ENCODE measurements around the gene PLD4. TPM values are rescaled to one million over a fixed set of nuclear protein-coding genes. Genes with fewer than 3 reads are reported as not detected.

Gene PLD4
- polyA plus RNA-seq, 1 experiment = 0.01 TPM

GRCh38 chr14:104973135-104973384 lies 48.4 kb downstream of the PLD4 start:
- ChIA-PET CTCF (interaction anchor here (1.6 to 6.2 kb wide), 4 partner anchors 11 to 117 kb away, joined by 3 to 127 read pairs (median 8); no protein-coding TSS in a partner anchor), POLR2A (interaction anchor here (1.1 to 1.3 kb wide), 2 partner anchors 12 to 35 kb away, joined by 3 to 14 read pairs; partner anchors contain the start of gene CLBA1)
- no peak for TF ChIP-seq CTCF (IDR thresholded peaks at IDR 0.05; ENCODE audit: low read depth, low read length)

DNA sequence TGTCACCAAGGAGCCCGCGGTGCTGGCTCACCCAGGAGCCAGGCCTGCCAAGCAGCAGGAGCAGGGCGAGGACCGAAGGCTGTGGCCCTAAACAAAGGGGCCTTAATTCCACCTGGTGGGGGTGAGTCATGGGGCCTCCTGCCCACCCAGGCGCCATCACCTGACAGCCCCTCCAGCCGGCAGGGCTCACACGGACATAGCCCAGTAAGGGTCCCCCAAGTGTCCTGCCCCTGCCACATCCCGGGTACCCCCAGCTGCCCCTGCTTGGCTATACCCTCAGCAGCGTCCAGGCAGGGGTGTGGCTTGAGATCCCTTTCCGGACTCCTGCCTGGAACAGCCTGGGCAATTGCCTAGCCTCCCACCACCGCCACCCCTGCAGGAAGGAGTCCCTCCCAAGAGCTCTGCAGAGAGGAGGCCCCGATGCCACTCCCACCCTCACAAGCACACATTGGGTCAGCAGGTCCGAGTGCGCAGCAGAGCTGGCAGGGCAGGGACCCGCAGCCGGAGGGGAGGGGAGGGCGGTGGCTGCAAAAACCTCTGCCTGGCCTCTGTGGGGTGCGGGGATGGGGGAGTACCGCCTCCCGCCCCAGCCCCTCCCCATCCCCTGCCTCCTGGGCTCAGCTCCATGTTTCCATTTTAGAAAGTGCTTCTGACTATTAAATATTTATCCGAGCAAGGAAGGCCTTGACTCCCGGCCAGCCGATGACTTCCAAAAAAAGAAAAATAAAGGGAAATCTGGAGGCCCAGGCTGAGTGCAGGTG lies 48.9 kb downstream of the PLD4 start:
- peak; percentile 15 for DNase-seq (ENCODE audit: low read depth, low spot score)
- Histone ChIP-seq H3K4me3 (ENCODE audit: low read depth, low read length) (peak overlapping the region; percentile 36), H3K27ac (ENCODE audit: low read depth, low read length) (peak overlapping the region; percentile 91), H3K27me3 (ENCODE audit: control insufficient read depth, insufficient read depth, low read length) (no peaks in the 10 kb centered on the region), H3K9me3 (ENCODE audit: control insufficient read depth, insufficient read depth, low read length) (no peaks in the 10 kb centered on the region; the same call in 1 of the 2 replicates)
- ChIA-PET POLR2A (interaction anchor here (1.1 to 1.3 kb wide), 3 partner anchors 12 to 47 kb away, joined by 3 to 14 read pairs (median 7); partner anchors contain the start of genes CDCA4 and CLBA1), CTCF (interaction anchor here (0.7 to 6.2 kb wide), 7 partner anchors 11 to 121 kb away, joined by 3 to 127 read pairs (median 3); no protein-coding TSS in a partner anchor)
- TF ChIP-seq CTCF (IDR thresholded peaks at IDR 0.05; ENCODE audit: low read depth, low read length) = no peak

More at GRCh38 chr14:104973135-104973384, 48.4 kb downstream of the PLD4 start:
- H3K4me3 ChIP-seq (ENCODE audit: low read depth, low read length) = no peak overlapping the region
- peak overlapping the region; percentile 91 for H3K27ac ChIP-seq (ENCODE audit: low read depth, low read length)
- peak; percentile 79 for DNase-seq (ENCODE audit: low read depth, low spot score)
- no peaks in the 10 kb centered on the region; the same call in 1 of the 2 replicates for H3K9me3 ChIP-seq (ENCODE audit: control insufficient read depth, insufficient read depth, low read length)
- H3K27me3 ChIP-seq (ENCODE audit: control insufficient read depth, insufficient read depth, low read length) = no peaks in the 10 kb centered on the region

GRCh38 chr14:104974146-104974541 lies 49.5 kb downstream of the PLD4 start:
- H3K9me3 ChIP-seq (ENCODE audit: control insufficient read depth, insufficient read depth, low read length) = no peaks in the 10 kb centered on the region; the same call in 1 of the 2 replicates
- TF ChIP-seq CTCF (IDR thresholded peaks at IDR 0.05; ENCODE audit: low read depth, low read length) = no peak
- 0 out of 2 replicates have a peak overlapping the region, but pooled peaks have one; percentile 22 for H3K4me3 ChIP-seq (ENCODE audit: low read depth, low read length)
- CTCF ChIA-PET = interaction anchor here (0.7 to 6.2 kb wide), 8 partner anchors 10 to 120 kb away, joined by 3 to 127 read pairs (median 3); partner anchors contain the start of gene CLBA1
- POLR2A ChIA-PET = interaction anchor here (1.1 to 1.2 kb wide), 2 partner anchors 11 to 47 kb away, joined by 7 to 14 read pairs; partner anchors contain the start of genes CDCA4 and CLBA1
- no peaks in the 10 kb centered on the region for H3K27me3 ChIP-seq (ENCODE audit: control insufficient read depth, insufficient read depth, low read length)
- H3K27ac ChIP-seq (ENCODE audit: low read depth, low read length) = peak overlapping the region; percentile 91
- no peak for DNase-seq (ENCODE audit: low read depth, low spot score)

GRCh38 chr14:104974665-104975390 lies 50.1 kb downstream of the PLD4 start:
- no peak overlapping the region for H3K4me3 ChIP-seq (ENCODE audit: low read depth, low read length)
- H3K27ac ChIP-seq (ENCODE audit: low read depth, low read length) = peak overlapping the region; percentile 91
- H3K27me3 ChIP-seq (ENCODE audit: control insufficient read depth, insufficient read depth, low read length) = no peaks in the 10 kb centered on the region
- no peak for DNase-seq (ENCODE audit: low read depth, low spot score)
- POLR2A ChIA-PET = interaction anchor here (1.2 kb wide), 1 partner anchor 46 kb away, joined by 7 read pairs; the partner anchor contains the start of gene CDCA4
- H3K9me3 ChIP-seq (ENCODE audit: control insufficient read depth, insufficient read depth, low read length) = no peaks in the 10 kb centered on the region; the same call in 1 of the 2 replicates
- no peak for TF ChIP-seq CTCF (IDR thresholded peaks at IDR 0.05; ENCODE audit: low read depth, low read length)
- CTCF ChIA-PET = interaction anchor here (0.7 to 6.2 kb wide), 19 partner anchors 10 to 307 kb away, joined by 3 to 127 read pairs (median 4); partner anchors contain the start of gene CLBA1
